Naive B cell (primary cell): ENCODE data around the gene SDK1. TPM values are rescaled to one million over a fixed set of nuclear protein-coding genes. Genes with fewer than 3 reads are reported as not detected.
A peak's percentile ranks its signal among the peaks of the same experiment; 100 is the strongest.

Experiments used
- ATAC-seq, 2 donors: fragments of 150-1000 bp; cut with Tn5 transposase; 2 replicates each; pipeline ENCODE4 v1.10.0; 2021; ENCODE audit warnings: low read depth in 2 of 2, mild to moderate bottlenecking in 2 of 2, moderate library complexity in 2 of 2
- DNase-seq: peaks from one replicate; pipeline ENCODE4 v3.0.0; 2022
- H3K27ac Mint-ChIP-seq, 6 donors: one replicate each; pipeline ENCODE4 v1.8.0; 2020 to 2022; ENCODE audit warnings: mild to moderate bottlenecking in 6 of 6, mixed read lengths in 6 of 6, moderate library complexity in 5 of 6, inconsistent platforms in 2 of 6
- H3K27me3 Mint-ChIP-seq, 3 donors: one replicate each; pipeline ENCODE4 v1.8.0; 2021 to 2022; ENCODE audit warnings: mixed read lengths in 3 of 3, mild to moderate bottlenecking in 1 of 3
- H3K36me3 Mint-ChIP-seq, 2 donors: one replicate each; pipeline ENCODE4 v1.8.0; 2020 to 2022; ENCODE audit warnings: mixed read lengths in 2 of 2, inconsistent platforms in 1 of 2, mild to moderate bottlenecking in 1 of 2
- H3K4me1 Mint-ChIP-seq, 3 donors: one replicate each; pipeline ENCODE4 v1.8.0; 2020 to 2022; ENCODE audit warnings: mixed read lengths in 3 of 3, inconsistent platforms in 1 of 3, mild to moderate bottlenecking in 1 of 3, moderate library complexity in 1 of 3
- H3K4me3 Mint-ChIP-seq, 8 donors: one replicate each; pipeline ENCODE4 v1.8.0; 2020 to 2022; ENCODE audit warnings: mild to moderate bottlenecking in 8 of 8, mixed read lengths in 8 of 8, moderate library complexity in 8 of 8, inconsistent platforms in 2 of 8
- H3K9me3 Mint-ChIP-seq, 7 donors: one replicate each; pipeline ENCODE4 v1.8.0; 2020 to 2022; ENCODE audit warnings: mixed read lengths in 7 of 7, mild to moderate bottlenecking in 5 of 7, inconsistent platforms in 2 of 7, moderate library complexity in 1 of 7
- polyA plus RNA-seq, 6 donors: library from polyadenylated mRNA; unstranded; fragments of 300-500 nt; fragmentation: Illumina TruSeq; gene quantifications; one replicate each; pipeline ENCODE4 v1.2.3, GENCODE V29; 2021; ENCODE audit warnings: low read depth in 6 of 6

The SDK1 gene
- polyA plus RNA-seq, 6 donors from 2014 or later = 0.15 to 0.60 (median 0.38) TPM; not detected in 2

DNA sequence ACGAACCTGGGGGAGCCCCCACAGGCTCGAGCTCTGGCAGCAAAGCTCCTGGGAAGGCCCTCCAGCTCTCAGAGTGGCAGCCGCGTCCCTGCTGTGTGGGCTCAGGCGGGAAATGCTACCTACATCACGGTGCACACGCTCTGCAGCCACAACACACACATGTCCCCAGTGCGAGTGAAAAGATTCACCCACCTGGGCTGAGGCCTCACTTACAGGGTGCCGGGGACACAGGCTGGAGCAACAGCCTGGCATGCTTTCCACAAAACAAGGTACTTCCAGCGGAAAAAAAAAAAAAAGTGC lies 970.6 kb downstream of the SDK1 start:
- Mint-ChIP-seq H3K27ac (no peak overlapping the region), H3K4me1 (no peaks in the 10 kb centered on the region), H3K36me3 (peaks cover 0 to 10% of the 10 kb centered on the region in 2 donors), H3K4me3 (no peak overlapping the region), H3K27me3 (no peaks in the 10 kb centered on the region), H3K9me3 (peaks cover 5 to 17% (median 12%) of the 10 kb centered on the region in 7 donors)
- DNase-seq (no peak), ATAC-seq (no peak)

DNA sequence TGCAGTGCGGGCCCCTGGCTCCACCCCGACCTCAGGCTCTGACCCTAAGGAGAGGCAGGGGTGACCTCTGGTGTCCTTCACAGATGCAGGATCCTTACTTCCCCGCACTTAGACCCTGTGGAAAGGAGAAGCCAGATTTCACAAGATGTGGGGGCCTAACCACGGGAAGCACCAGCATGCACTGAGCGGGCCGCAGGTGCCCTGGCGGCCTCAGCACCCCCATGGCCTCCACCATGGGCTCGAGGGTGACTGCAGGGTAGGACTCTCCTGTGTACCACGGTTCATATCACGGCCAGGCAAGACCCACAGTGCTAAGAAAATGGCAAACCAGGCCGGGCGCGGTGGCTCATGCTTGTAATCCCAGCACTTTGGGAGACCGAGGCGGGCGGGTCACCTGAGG lies 971.1 kb downstream of the SDK1 start:
- H3K36me3 Mint-ChIP-seq = peaks cover 0 to 10% of the 10 kb centered on the region in 2 donors
- peaks cover 5 to 17% (median 12%) of the 10 kb centered on the region in 7 donors for H3K9me3 Mint-ChIP-seq
- DNase-seq = no peak

DNA sequence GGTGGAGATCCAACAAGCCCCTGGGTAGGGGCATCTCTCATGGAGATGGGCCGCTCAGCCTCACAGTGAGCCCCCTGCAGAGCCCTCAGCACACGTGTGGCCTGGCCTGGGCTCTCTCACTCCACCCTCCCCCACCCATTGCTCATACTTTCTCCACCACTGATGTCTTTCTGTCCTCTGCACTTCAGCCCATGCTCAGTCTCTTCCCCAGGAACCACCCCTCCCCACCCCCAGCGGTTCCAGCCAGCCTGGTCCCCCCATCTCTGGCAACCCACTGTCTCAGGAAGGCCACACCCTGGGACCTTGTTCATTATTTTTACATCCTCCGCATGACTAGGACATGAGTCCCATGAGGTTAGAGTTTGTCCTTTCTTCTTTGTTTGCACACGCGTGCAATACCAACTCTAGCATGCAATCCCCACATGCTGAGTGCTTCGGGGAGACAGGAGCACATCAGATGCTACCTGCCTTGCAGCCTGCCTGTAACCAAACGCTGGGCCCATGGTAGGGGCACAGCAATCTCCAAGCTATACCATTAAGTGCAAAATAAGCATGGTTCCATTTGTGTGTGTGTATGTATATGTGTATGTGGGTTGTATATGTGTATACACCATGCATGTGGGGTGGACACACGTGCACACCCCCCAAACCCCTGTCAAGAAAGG lies 972.6 kb downstream of the SDK1 start:
- H3K27me3 Mint-ChIP-seq = no peaks in the 10 kb centered on the region
- no peak for ATAC-seq
- no peaks in the 10 kb centered on the region for H3K4me1 Mint-ChIP-seq
- DNase-seq = no peak
- peaks cover 0 to 10% of the 10 kb centered on the region in 2 donors for H3K36me3 Mint-ChIP-seq
- H3K27ac Mint-ChIP-seq = no peak overlapping the region
- H3K4me3 Mint-ChIP-seq = no peak overlapping the region
- peaks cover 5 to 20% (median 13%) of the 10 kb centered on the region in 7 donors for H3K9me3 Mint-ChIP-seq

More for the DNA sequence above, 971.1 kb downstream of the SDK1 start:
- Mint-ChIP-seq H3K27me3 (no peaks in the 10 kb centered on the region), H3K4me3 (no peak overlapping the region), H3K4me1 (no peaks in the 10 kb centered on the region), H3K27ac (no peak overlapping the region)
- no peak for ATAC-seq

DNA sequence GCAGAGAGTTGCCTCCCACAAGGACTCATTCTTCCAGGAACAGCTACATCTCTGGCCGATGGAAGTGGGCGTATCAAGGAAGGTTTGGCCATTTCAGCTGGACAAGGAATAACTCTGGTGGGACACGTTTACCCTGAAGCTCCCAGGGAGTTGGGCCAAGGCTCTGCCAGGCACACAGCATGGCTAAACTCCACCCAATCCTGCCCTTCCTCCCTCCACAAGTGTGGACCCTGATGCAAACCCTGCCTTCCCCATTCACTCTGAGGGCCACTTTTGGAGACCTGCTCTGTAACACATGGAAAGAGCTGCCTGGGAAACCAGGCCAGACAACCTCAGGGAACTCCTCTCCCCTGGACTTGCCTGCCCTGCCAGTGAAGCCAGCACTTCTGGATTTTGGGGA lies 973.2 kb downstream of the SDK1 start:
- Mint-ChIP-seq H3K27me3 (no peaks in the 10 kb centered on the region), H3K27ac (no peak overlapping the region), H3K4me1 (no peaks in the 10 kb centered on the region), H3K36me3 (peaks cover 0 to 10% of the 10 kb centered on the region in 2 donors), H3K9me3 (peaks cover 7 to 20% (median 13%) of the 10 kb centered on the region in 7 donors), H3K4me3 (no peak overlapping the region)
- DNase-seq (no peak), ATAC-seq (no peak)

DNA sequence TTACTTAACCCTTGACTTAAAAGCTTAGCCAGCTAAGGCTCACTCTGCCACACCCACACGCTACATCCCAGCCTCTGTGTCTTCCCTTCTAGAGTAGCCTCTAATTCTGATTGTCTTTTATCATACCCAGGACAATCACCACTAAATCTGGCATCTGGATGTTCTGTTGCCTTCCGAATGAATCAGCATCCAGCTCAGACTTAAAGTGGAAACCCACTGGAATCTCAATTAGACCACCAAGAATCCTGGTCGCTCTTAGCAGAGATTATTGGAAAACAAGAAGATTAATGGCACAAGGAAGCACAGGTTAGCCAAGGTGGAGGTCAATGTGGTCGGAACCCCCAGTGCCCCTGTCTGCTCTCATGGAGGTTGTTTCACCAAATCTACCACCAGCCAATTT lies 976.9 kb downstream of the SDK1 start:
- Mint-ChIP-seq H3K27me3 (peaks cover 0 to 5% (median 0%) of the 10 kb centered on the region in 3 donors), H3K4me3 (peak overlapping the region in 1 of 8 donors; percentile 54), H3K9me3 (peaks cover 13 to 24% (median 15%) of the 10 kb centered on the region in 7 donors), H3K27ac (no peak overlapping the region), H3K4me1 (no peaks in the 10 kb centered on the region), H3K36me3 (peaks cover 0 to 10% of the 10 kb centered on the region in 2 donors)
- DNase-seq = no peak
- no peak for ATAC-seq

DNA sequence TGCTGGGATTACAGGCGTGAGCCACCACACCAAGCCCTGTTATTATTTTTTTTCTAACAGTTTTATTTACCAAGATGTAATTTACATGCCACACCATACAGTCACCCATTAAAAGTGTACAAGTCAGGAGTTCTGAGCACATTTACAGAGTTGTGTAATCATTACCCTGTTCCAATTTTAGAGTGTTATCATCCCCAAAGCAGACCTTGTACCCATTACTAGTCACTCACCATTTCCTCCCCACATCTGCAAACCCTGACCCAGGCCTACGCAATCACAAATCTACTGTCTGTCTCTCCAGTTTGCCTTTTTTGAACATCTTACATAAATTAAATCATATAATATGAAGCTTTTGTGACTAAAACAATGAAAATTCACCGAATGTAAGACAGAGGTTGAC lies 978.2 kb downstream of the SDK1 start:
- DNase-seq = no peak
- H3K9me3 Mint-ChIP-seq = peaks cover 9 to 18% (median 12%) of the 10 kb centered on the region in 7 donors
- peaks cover 0 to 9% of the 10 kb centered on the region in 2 donors for H3K36me3 Mint-ChIP-seq
- peaks cover 0 to 5% (median 0%) of the 10 kb centered on the region in 3 donors for H3K27me3 Mint-ChIP-seq
- H3K27ac Mint-ChIP-seq = no peak overlapping the region
- ATAC-seq = no peak
- H3K4me3 Mint-ChIP-seq = no peak overlapping the region
- no peaks in the 10 kb centered on the region for H3K4me1 Mint-ChIP-seq

DNA sequence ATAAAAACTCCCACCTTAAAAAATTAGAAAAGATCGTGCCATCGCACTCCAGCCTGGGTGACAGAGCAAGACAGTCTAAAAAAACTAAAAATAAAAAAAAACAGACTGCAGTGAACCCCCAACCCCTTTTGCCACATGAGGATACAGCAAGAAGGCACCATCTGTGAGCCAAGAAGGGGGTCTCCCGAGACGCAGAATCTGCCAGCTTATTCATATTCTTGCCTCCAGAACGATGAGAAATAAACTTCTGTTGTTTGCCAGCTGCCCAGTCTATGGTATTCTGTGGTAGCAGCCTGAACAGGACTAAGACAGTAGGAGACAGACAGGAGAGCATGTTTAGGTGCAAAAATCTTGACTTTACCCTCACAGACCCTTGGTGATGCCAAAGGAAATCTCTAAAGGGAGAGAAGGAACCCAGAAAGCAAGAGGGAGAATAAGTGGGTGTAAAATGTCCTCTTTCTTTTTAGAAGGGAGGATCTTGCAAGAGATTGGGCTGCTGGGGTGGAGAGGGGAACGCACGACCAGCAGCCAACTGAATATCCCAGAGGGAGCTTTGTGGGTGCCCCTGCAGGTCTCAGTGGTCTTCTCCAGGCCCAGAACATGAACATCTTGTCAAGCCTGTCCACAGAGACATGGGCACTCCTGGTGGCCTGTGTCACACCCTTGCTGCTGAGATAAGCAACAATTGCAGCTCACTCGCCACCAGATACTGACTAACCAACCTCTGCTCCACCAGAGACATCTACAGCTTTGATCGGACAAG lies 980.4 kb downstream of the SDK1 start:
- H3K9me3 Mint-ChIP-seq = peaks cover 0 to 12% (median 6%) of the 10 kb centered on the region in 7 donors
- no peaks in the 10 kb centered on the region for H3K36me3 Mint-ChIP-seq
- ATAC-seq (no peak), DNase-seq (no peak)
- no peaks in the 10 kb centered on the region for H3K4me1 Mint-ChIP-seq
- peaks cover 0 to 5% (median 0%) of the 10 kb centered on the region in 3 donors for H3K27me3 Mint-ChIP-seq
- no peak overlapping the region for H3K27ac Mint-ChIP-seq
- no peak overlapping the region for H3K4me3 Mint-ChIP-seq

DNA sequence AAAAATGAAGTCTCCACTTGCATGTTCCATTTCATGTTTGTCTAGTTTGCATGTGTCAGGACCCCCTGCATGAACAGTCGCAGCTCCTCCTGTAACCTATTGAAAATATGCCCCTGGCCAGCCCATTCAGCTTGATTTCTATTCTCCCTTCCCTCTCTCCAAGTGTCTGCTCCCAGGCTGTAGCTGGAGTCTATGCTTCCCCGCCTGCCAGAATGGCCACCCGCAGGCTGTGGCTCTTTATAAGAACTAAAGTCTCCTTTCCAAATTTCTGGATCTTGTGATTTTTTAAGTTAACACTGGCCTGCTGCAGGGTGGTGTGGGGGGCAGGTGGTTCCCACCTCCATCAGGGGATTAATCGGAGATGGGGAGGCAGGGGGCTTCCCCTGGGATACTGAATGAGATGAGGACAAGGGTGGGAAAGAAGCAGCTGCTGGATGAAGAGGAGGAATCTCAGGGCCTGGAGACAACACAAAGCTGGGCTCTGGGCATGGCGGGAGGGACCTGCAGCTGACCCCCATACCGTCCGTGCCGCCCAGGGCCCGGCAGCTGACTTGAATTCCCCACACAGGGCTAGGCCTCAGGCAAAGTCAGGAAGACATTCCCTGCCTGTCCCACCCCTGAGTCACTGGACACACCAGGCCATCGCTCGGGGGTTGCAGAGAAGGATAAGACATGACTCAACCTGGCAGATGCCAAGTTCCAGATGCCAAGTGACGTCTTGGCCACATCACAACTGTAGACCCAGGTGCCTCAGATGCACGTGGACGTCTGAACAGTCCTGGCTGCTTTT lies 981.6 kb downstream of the SDK1 start:
- no peaks in the 10 kb centered on the region for H3K36me3 Mint-ChIP-seq
- ATAC-seq (no peak), DNase-seq (no peak)
- H3K4me3 Mint-ChIP-seq = peak overlapping the region in 1 of 8 donors; percentile 56
- H3K27ac Mint-ChIP-seq = no peak overlapping the region
- H3K9me3 Mint-ChIP-seq = peaks cover 0 to 13% (median 6%) of the 10 kb centered on the region in 7 donors
- no peaks in the 10 kb centered on the region for H3K4me1 Mint-ChIP-seq
- H3K27me3 Mint-ChIP-seq = peaks cover 0 to 5% (median 0%) of the 10 kb centered on the region in 3 donors

DNA sequence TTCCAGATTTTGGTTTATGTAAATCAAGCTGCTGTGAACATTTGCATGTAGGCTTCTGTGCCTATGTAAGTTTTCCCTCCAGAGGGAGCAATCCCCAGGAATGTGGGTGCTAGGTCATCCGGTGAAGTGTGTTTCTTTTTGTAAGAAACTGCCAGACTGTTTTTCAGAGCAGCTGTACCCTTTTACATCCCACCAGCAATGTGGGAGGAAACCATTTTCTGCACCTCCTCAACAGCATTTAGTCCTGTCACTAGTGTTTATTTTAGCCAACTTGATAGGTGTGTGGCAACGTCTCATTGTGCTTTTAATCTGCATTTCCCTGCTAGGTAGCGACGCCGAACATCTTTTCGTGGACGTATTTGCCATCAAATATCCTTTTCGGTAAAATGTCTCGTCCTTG lies 985.3 kb downstream of the SDK1 start:
- H3K36me3 Mint-ChIP-seq = no peaks in the 10 kb centered on the region
- peaks cover 3 to 16% (median 9%) of the 10 kb centered on the region in 7 donors for H3K9me3 Mint-ChIP-seq
- H3K27ac Mint-ChIP-seq = no peak overlapping the region
- DNase-seq = no peak
- no peaks in the 10 kb centered on the region for H3K4me1 Mint-ChIP-seq
- H3K27me3 Mint-ChIP-seq = peaks cover 0 to 5% (median 0%) of the 10 kb centered on the region in 3 donors
- no peak for ATAC-seq
- no peak overlapping the region for H3K4me3 Mint-ChIP-seq

DNA sequence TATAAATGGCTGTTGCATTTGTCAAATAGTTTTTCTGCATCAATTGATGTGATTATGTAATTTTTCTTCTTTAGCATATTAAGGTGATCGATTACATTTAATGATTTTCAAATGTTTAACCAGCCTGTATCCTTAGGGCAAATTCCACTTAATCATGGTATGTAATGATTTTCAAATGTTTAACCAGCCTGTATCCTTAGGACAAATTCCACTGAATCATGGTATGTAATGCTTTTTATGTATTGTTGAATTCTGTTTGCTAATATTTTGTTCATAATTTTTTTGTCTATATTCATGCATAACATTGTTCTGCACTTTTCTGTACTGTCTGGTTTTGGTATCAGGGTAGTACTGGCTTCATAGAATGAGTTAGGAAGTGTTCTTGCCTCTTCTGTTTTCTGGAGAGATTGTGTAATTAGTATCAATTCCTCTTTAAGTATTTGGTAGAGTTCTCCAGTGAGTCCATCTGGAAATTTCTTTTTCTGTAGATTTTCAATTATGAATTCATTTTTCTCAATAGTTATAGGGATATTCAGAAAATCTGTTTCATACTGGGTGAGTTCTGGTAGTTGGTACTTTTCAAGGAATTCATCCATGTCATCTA lies 987.8 kb downstream of the SDK1 start:
- Mint-ChIP-seq H3K27me3 (peaks cover 0 to 5% (median 0%) of the 10 kb centered on the region in 3 donors), H3K4me1 (no peaks in the 10 kb centered on the region), H3K9me3 (peaks cover 5 to 39% (median 24%) of the 10 kb centered on the region in 7 donors), H3K27ac (no peak overlapping the region), H3K4me3 (no peak overlapping the region), H3K36me3 (peaks cover 0 to 7% of the 10 kb centered on the region in 2 donors)
- ATAC-seq (no peak), DNase-seq (no peak)

DNA sequence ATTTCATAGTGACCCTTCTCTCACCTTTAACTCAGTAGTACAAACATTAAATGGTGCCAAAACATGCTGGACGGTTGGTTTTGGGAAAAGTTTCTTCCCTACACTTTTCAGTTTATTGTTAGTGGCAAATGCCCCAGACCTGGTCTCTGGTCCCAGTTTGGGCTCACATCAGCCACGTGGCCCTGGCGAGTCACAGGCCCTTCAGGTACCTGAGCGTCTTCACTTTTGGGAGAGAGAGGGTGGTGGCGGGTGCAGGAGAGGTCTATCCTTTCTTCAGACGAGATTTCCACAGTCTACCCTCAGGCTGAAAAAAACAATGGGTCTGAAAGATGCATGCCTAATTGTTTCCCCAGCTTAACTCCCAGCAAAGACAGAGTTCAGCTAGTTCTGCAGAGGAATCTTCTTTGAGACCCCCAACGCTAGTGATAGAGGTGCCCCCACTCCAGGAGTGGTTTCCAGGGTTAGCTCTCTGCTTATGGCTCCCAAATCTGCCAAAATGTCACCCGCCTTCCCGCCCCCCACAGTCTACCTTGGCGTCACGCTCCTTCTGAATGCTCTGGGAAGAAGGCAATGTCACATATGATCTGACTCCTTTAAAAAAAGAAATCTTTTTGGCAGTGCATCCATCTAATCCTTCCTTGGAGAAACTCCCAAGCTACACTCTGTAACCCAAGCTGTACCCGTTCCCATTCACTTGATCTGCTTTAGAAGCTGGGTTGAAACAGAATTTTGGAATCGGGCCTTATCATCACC lies 996.3 kb downstream of the SDK1 start:
- ATAC-seq (no peak), DNase-seq (no peak)
- Mint-ChIP-seq H3K36me3 (peaks cover 0 to 8% of the 10 kb centered on the region in 2 donors), H3K27ac (peak overlapping the region in 1 of 6 donors; percentile 37), H3K4me3 (no peak overlapping the region), H3K4me1 (no peaks in the 10 kb centered on the region), H3K9me3 (peaks cover 18 to 52% (median 27%) of the 10 kb centered on the region in 7 donors), H3K27me3 (peaks cover 0 to 6% (median 0%) of the 10 kb centered on the region in 3 donors)

DNA sequence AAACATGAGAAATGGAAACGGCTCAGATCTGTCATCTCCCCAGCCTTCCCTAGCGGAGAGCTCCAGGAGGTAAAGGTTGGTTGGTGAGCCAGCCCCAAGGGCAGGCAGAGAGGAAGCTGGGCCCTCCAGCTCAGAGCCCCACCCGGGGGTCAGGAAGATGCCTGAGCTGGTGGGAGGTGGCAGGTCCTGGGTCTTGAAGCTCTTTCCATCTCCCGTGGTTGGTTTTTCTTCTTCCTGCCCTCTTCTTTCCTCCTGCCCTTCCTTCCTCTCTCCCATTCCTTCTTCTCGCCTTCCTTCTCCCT lies 996.8 kb downstream of the SDK1 start:
- no peak for ATAC-seq
- Mint-ChIP-seq H3K9me3 (peaks cover 18 to 47% (median 27%) of the 10 kb centered on the region in 7 donors), H3K4me3 (no peak overlapping the region), H3K4me1 (no peaks in the 10 kb centered on the region), H3K36me3 (peaks cover 0 to 8% of the 10 kb centered on the region in 2 donors), H3K27ac (peak overlapping the region in 1 of 6 donors; percentile 37), H3K27me3 (peaks cover 0 to 6% (median 0%) of the 10 kb centered on the region in 3 donors)
- DNase-seq = no peak

DNA sequence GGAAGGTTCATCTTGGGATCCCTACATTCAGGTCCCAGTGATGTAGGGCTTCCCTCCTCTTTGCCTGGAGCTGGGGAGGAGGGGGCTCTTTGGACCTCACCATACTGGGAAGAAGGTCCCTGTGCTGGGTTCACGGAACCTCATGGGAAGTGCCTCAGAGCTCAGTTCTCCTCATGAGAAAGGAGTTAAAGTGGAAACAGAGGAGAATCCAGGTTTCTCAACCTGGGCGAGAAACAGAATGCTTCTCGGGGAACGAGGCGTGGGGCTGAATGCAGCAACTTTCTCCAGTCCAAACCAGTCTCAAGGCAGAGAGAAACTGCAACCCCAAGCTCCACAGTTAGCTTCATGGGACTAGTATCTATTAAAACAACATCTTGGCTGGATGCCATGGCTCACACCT lies 998.4 kb downstream of the SDK1 start:
- H3K4me1 Mint-ChIP-seq = no peaks in the 10 kb centered on the region
- H3K4me3 Mint-ChIP-seq = no peak overlapping the region
- no peak for ATAC-seq
- no peaks in the 10 kb centered on the region for H3K27me3 Mint-ChIP-seq
- no peak overlapping the region for H3K27ac Mint-ChIP-seq
- DNase-seq = no peak
- no peaks in the 10 kb centered on the region for H3K36me3 Mint-ChIP-seq
- peaks cover 13 to 35% (median 17%) of the 10 kb centered on the region in 7 donors for H3K9me3 Mint-ChIP-seq
